ENCODE data around the gene NINJ2. TPM values are rescaled to one million over a fixed set of nuclear protein-coding genes. Genes with fewer than 3 reads are reported as not detected.
A peak's percentile ranks its signal among the peaks of the same experiment; 100 is the strongest.

NINJ2 gene
- polyA plus RNA-seq, 2 donors = 3.3 to 10.9 TPM

DNA sequence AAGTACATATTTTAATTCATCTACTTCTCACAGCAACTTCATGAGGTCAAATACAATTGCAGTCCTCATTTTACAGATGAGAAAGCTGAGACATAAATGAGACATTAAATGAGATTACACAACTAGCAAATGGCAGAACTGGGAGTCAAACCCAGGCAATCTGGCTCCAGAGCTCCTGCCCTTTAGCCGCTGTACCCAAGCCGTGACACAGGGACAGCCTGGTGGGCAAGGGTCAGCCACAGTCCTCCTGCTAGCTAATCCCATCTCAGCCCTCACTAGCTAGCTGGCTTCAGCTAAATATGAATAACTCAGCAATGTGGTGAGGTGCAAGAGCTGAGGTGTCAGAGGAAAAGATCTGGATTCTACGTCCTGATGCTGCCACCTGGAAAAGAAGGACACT is 54.8 kb downstream of the NINJ2 start:
- 91 to 94% methylated on average over 3 of the region's 3 CpGs for WGBS, 2 donors
- no peaks in the 10 kb centered on the region for H3K36me3 ChIP-seq (ENCODE audit: control insufficient read depth in 2 of 2, insufficient read depth in 2 of 2, low read length in 1 of 2)
- H3K27ac ChIP-seq (ENCODE audit: low read depth in 2 of 2, low read length in 1 of 2) = no peak overlapping the region
- no peaks in the 10 kb centered on the region for H3K27me3 ChIP-seq (ENCODE audit: control insufficient read depth in 1 of 2, insufficient read depth in 2 of 2, low read length in 2 of 2)
- H3K4me1 ChIP-seq (ENCODE audit: control insufficient read depth in 2 of 2, insufficient read depth in 2 of 2, low read length in 1 of 2) = peaks cover 3 to 16% of the 10 kb centered on the region in 2 donors
- no peaks in the 10 kb centered on the region for H3K9me3 ChIP-seq (ENCODE audit: control insufficient read depth in 2 of 2, insufficient read depth in 1 of 2, low read depth in 1 of 2, low read length in 1 of 2)
- no peak overlapping the region for H3K4me3 ChIP-seq (ENCODE audit: low read depth in 1 of 2, low read length in 2 of 2)

DNA sequence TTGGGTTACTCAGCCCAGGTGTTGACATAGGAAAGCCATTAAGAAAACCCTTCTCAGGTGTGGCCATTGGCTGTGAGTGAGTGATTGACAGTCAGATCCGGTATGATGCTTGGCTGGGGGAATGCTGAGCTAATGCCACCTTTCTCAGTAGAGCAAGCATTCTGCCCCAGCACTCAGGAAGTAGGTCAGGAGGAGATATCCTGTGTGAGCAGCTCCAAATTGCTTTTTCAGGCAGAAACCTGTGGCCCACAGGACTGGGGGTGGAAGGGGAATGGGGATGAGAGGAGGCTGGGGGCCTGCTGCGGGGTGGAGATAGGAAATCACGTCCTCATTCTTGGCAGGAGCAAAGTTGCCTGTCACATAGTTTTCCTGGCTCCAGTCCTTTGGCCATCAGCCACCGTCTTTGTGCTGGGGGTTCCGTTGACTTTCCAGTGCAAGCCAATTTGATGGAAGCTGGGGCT is 55.7 kb downstream of the NINJ2 start:
- Histone ChIP-seq H3K27me3 (ENCODE audit: control insufficient read depth in 1 of 2, insufficient read depth in 2 of 2, low read length in 2 of 2) (no peaks in the 10 kb centered on the region), H3K9me3 (ENCODE audit: control insufficient read depth in 2 of 2, insufficient read depth in 1 of 2, low read depth in 1 of 2, low read length in 1 of 2) (no peaks in the 10 kb centered on the region), H3K4me3 (ENCODE audit: low read depth in 1 of 2, low read length in 2 of 2) (no peak overlapping the region), H3K36me3 (ENCODE audit: control insufficient read depth in 2 of 2, insufficient read depth in 2 of 2, low read length in 1 of 2) (no peaks in the 10 kb centered on the region), H3K27ac (ENCODE audit: low read depth in 2 of 2, low read length in 1 of 2) (peak overlapping the region; percentile 72 to 80), H3K4me1 (ENCODE audit: control insufficient read depth in 2 of 2, insufficient read depth in 2 of 2, low read length in 1 of 2) (peaks cover 3 to 16% of the 10 kb centered on the region in 2 donors)
- WGBS, 2 donors = 16 to 19% methylated on average over 5 of the region's 5 CpGs

DNA sequence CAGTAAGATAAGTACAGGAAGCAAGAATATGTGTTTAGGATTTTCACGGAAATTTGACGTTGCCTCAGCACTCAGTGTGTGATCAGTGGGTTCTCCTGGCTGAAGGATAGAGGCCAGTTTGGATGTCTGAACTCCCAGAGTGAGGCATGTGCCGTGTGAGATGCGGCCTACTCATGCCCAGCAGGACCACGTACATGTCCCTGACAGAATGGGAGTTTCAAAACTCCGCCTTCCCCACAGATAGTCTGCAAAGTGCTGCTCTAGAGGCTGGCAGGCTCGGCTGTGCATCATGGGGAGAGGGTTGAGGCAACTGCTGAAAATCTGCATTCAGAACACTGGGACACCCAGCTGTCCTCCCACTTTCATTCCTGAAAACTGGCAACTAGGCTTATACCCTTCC is 58.3 kb downstream of the NINJ2 start:
- peaks cover under 1 to 14% of the 10 kb centered on the region in 2 donors for H3K4me1 ChIP-seq (ENCODE audit: control insufficient read depth in 2 of 2, insufficient read depth in 2 of 2, low read length in 1 of 2)
- WGBS, 2 donors = 89 to 93% methylated on average over 7 of the region's 7 CpGs
- H3K27me3 ChIP-seq (ENCODE audit: control insufficient read depth in 1 of 2, insufficient read depth in 2 of 2, low read length in 2 of 2) = no peaks in the 10 kb centered on the region
- H3K27ac ChIP-seq (ENCODE audit: low read depth in 2 of 2, low read length in 1 of 2) = no peak overlapping the region
- no peak overlapping the region for H3K4me3 ChIP-seq (ENCODE audit: low read depth in 1 of 2, low read length in 2 of 2)
- no peaks in the 10 kb centered on the region for H3K36me3 ChIP-seq (ENCODE audit: control insufficient read depth in 2 of 2, insufficient read depth in 2 of 2, low read length in 1 of 2)
- H3K9me3 ChIP-seq (ENCODE audit: control insufficient read depth in 2 of 2, insufficient read depth in 1 of 2, low read depth in 1 of 2, low read length in 1 of 2) = no peaks in the 10 kb centered on the region

DNA sequence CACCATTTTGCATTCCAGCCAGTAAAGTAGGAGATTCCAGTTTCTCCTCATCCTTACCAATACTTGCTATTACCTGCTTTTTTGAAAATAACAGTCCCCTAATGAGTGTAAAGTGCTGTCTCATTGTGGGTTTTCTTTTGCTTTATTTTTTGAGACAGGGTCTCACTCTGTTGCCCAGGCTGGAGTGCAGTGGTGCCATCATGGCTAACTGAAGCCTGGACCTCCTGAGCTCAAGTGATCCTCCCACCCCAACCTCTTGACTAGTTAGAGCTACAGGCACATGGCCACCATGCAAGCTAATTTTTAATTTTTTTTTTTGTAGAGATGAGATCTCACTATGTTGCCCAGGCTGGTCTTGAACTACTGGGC is 60.6 kb downstream of the NINJ2 start:
- Histone ChIP-seq H3K9me3 (ENCODE audit: control insufficient read depth in 2 of 2, insufficient read depth in 1 of 2, low read depth in 1 of 2, low read length in 1 of 2) (no peaks in the 10 kb centered on the region), H3K4me3 (ENCODE audit: low read depth in 1 of 2, low read length in 2 of 2) (no peak overlapping the region), H3K36me3 (ENCODE audit: control insufficient read depth in 2 of 2, insufficient read depth in 2 of 2, low read length in 1 of 2) (no peaks in the 10 kb centered on the region), H3K4me1 (ENCODE audit: control insufficient read depth in 2 of 2, insufficient read depth in 2 of 2, low read length in 1 of 2) (peaks cover 0 to 15% of the 10 kb centered on the region in 2 donors), H3K27ac (ENCODE audit: low read depth in 2 of 2, low read length in 1 of 2) (no peak overlapping the region), H3K27me3 (ENCODE audit: control insufficient read depth in 1 of 2, insufficient read depth in 2 of 2, low read length in 2 of 2) (no peaks in the 10 kb centered on the region)

DNA sequence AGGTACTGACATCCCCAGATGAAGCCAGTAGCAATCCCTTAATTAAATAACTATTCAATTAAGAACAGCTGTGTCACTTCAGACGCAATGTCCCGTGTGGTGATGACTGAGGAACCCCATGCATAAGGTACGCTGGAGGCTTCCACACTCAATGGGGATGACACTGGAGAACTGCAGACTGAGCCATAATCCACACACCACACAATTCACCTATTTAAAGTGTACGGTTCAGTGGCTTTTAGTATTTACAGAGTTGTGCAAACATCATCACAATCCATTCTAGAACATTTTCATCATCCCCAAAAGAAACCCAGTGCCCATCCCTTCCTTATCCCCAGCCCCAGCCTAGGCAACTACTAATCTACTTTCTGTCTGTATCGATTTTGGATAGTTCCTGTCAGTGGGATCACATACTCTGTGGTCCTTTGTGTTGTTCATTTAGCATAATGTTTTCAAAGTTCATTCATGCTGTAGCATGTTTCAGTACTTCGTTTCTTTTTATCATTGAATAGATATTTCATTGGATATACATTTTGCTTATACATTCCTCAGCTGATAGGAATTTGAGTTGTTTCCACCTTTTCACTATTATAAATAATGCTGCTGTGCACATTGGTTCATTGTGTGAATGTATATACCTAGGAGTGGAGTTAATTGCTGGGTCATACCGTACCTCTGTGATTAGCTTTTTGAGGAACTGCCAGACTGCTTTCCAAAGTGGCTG is 61.1 kb downstream of the NINJ2 start:
- peak overlapping the region; percentile 10 to 41 for H3K27ac ChIP-seq (ENCODE audit: low read depth in 2 of 2, low read length in 1 of 2)

DNA sequence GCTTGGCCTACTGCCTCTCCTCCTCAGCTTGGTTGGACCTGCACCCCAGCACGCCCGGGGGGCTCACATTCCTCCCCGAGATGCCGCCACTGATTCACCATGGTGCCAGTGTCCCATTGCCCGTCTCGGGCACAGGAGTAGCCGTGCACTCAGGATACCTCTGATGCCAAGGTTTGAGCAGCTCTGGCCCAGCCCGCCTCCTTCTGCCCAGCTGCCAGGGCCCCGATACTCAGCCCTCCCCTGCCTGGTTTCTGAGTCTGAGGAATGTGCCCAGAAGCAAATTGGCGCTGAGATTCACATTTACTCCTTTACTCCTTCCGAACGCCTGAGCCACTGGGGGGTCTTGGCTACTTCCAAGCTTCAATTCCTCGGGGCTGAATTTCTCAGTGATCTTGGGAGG is 63.5 kb downstream of the NINJ2 start:
- no peak overlapping the region for H3K4me3 ChIP-seq (ENCODE audit: low read depth in 1 of 2, low read length in 2 of 2)
- 59 to 77% methylated on average over 13 of the region's 13 CpGs for WGBS, 2 donors
- H3K4me1 ChIP-seq (ENCODE audit: control insufficient read depth in 2 of 2, insufficient read depth in 2 of 2, low read length in 1 of 2) = peaks cover 0 to 10% of the 10 kb centered on the region in 2 donors
- no peaks in the 10 kb centered on the region for H3K27me3 ChIP-seq (ENCODE audit: control insufficient read depth in 1 of 2, insufficient read depth in 2 of 2, low read length in 2 of 2)
- peak overlapping the region; percentile 8 to 53 for H3K27ac ChIP-seq (ENCODE audit: low read depth in 2 of 2, low read length in 1 of 2)
- H3K36me3 ChIP-seq (ENCODE audit: control insufficient read depth in 2 of 2, insufficient read depth in 2 of 2, low read length in 1 of 2) = no peaks in the 10 kb centered on the region
- H3K9me3 ChIP-seq (ENCODE audit: control insufficient read depth in 2 of 2, insufficient read depth in 1 of 2, low read depth in 1 of 2, low read length in 1 of 2) = no peaks in the 10 kb centered on the region

More for the DNA sequence above, 61.1 kb downstream of the NINJ2 start:
- H3K4me3 ChIP-seq (ENCODE audit: low read depth in 1 of 2, low read length in 2 of 2) = no peak overlapping the region
- H3K27me3 ChIP-seq (ENCODE audit: control insufficient read depth in 1 of 2, insufficient read depth in 2 of 2, low read length in 2 of 2) = no peaks in the 10 kb centered on the region
- 47 to 57% methylated on average over 7 of the region's 7 CpGs for WGBS, 2 donors
- no peaks in the 10 kb centered on the region for H3K36me3 ChIP-seq (ENCODE audit: control insufficient read depth in 2 of 2, insufficient read depth in 2 of 2, low read length in 1 of 2)
- no peaks in the 10 kb centered on the region for H3K9me3 ChIP-seq (ENCODE audit: control insufficient read depth in 2 of 2, insufficient read depth in 1 of 2, low read depth in 1 of 2, low read length in 1 of 2)
- H3K4me1 ChIP-seq (ENCODE audit: control insufficient read depth in 2 of 2, insufficient read depth in 2 of 2, low read length in 1 of 2) = peaks cover 0 to 13% of the 10 kb centered on the region in 2 donors

DNA sequence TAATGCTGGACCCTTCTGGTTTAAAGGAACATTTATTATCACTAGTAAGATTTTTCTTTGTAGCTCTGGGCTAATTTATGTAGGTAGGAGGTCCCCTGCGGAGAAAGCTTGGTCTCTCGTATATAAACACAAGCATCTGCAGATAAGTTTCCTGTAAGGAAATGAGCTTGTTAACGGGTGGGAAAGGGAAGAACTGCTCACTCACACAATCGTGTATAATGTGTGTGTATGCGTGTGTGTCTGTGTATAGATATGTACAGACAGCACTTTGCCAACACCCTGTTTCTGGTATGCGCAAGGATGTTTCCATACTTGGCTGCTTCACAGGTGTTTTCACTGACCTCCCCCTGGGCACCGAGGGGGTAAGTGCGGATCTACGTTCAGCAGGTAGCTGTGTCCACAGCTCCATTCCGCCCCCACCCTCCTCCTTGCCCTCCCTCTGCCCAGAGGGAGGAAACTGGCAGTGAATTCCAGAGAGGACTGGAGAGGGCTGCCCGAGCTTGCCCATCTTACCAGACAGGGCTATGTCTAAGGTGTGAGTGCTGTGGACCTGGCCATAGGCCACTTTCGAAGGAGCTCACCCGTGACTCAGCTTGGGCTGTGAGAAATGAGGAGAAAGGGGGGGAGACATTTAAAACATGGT is 65.2 kb downstream of the NINJ2 start:
- H3K27ac ChIP-seq (ENCODE audit: low read depth in 2 of 2, low read length in 1 of 2) = peak overlapping the region; percentile 18 to 49
- no peaks in the 10 kb centered on the region for H3K36me3 ChIP-seq (ENCODE audit: control insufficient read depth in 2 of 2, insufficient read depth in 2 of 2, low read length in 1 of 2)
- no peak overlapping the region for H3K4me3 ChIP-seq (ENCODE audit: low read depth in 1 of 2, low read length in 2 of 2)
- 30 to 55% methylated on average over 13 of the region's 13 CpGs for WGBS, 2 donors
- H3K4me1 ChIP-seq (ENCODE audit: control insufficient read depth in 2 of 2, insufficient read depth in 2 of 2, low read length in 1 of 2) = peaks cover 0 to 10% of the 10 kb centered on the region in 2 donors
- H3K9me3 ChIP-seq (ENCODE audit: control insufficient read depth in 2 of 2, insufficient read depth in 1 of 2, low read depth in 1 of 2, low read length in 1 of 2) = no peaks in the 10 kb centered on the region
- no peaks in the 10 kb centered on the region for H3K27me3 ChIP-seq (ENCODE audit: control insufficient read depth in 1 of 2, insufficient read depth in 2 of 2, low read length in 2 of 2)

DNA sequence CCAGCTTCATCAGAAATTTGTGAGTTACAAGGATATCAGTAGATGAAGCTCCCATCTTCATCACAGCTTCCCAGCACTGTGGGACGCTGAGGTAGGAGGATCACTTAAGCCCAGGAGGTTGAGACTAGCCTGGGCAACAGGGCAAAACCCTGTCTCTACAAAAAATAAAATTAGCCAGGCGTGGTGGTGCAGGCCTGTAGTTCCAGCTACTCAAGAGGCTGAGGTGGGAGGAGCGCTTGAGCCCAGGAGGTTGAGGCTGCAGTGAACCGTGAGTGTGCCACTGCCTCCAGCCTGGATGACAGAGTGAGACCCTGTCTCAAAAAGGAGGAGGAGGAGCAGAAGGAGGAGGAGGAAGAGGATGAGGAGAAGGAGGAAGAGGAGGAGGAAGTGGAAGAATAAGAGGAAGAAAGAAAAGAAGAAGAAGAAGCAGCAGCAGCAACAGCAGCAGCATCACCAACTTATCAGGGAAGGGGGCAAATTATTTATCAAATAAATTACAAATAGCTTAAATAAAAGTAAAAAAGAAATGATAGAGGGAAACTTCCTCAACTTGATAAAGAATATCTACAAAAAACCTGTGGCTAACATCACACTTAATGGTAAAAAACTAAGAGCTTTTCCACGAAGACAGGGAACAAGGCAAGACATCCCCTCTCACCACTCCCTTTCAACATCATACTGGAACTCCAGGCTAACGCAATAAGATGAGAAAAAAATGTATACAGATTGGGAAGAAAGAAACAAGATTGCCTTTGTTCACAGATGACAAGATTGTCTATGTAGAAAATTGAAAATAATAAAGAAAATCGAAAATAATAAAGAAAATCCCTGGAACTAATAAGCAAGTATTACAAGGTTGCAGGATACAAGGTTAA is 69.6 kb downstream of the NINJ2 start:
- H3K9me3 ChIP-seq (ENCODE audit: control insufficient read depth in 2 of 2, insufficient read depth in 1 of 2, low read depth in 1 of 2, low read length in 1 of 2) = no peaks in the 10 kb centered on the region
- H3K36me3 ChIP-seq (ENCODE audit: control insufficient read depth in 2 of 2, insufficient read depth in 2 of 2, low read length in 1 of 2) = no peaks in the 10 kb centered on the region
- peaks cover 2 to 23% of the 10 kb centered on the region in 2 donors for H3K4me1 ChIP-seq (ENCODE audit: control insufficient read depth in 2 of 2, insufficient read depth in 2 of 2, low read length in 1 of 2)
- H3K27me3 ChIP-seq (ENCODE audit: control insufficient read depth in 1 of 2, insufficient read depth in 2 of 2, low read length in 2 of 2) = no peaks in the 10 kb centered on the region
- WGBS, 2 donors = 86% methylated on average over 7 of the region's 7 CpGs
- no peak overlapping the region for H3K27ac ChIP-seq (ENCODE audit: low read depth in 2 of 2, low read length in 1 of 2)
- no peak overlapping the region for H3K4me3 ChIP-seq (ENCODE audit: low read depth in 1 of 2, low read length in 2 of 2)

DNA sequence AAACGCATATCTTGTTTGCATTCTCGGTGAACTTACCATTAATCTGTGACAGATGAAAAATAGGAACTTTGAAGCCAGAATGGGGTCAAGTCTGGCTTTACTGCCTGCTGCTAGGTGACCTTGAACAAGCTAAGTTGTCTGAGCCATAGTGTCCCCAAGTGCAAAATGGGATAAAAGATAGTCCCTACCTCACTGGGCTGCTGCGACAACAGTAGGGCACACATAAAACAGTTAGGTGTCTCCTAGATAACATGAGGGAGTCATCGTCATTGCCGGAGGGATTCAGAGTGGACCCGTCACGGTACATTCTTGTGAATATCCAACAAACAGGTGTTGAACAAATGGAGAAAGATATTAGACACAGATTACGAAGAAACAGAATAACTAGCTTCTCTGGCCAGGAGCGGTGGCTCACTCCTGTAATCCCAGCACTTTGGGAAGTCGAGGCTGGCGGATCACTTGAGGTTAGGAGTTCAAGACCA is 71.2 kb downstream of the NINJ2 start:
- H3K27ac ChIP-seq (ENCODE audit: low read depth in 2 of 2, low read length in 1 of 2) = no peak overlapping the region
- H3K4me3 ChIP-seq (ENCODE audit: low read depth in 1 of 2, low read length in 2 of 2) = no peak overlapping the region
- H3K9me3 ChIP-seq (ENCODE audit: control insufficient read depth in 2 of 2, insufficient read depth in 1 of 2, low read depth in 1 of 2, low read length in 1 of 2) = no peaks in the 10 kb centered on the region
- H3K4me1 ChIP-seq (ENCODE audit: control insufficient read depth in 2 of 2, insufficient read depth in 2 of 2, low read length in 1 of 2) = peaks cover 2 to 20% of the 10 kb centered on the region in 2 donors
- 75 to 80% methylated on average over 11 of the region's 11 CpGs for WGBS, 2 donors
- H3K36me3 ChIP-seq (ENCODE audit: control insufficient read depth in 2 of 2, insufficient read depth in 2 of 2, low read length in 1 of 2) = no peaks in the 10 kb centered on the region
- H3K27me3 ChIP-seq (ENCODE audit: control insufficient read depth in 1 of 2, insufficient read depth in 2 of 2, low read length in 2 of 2) = no peaks in the 10 kb centered on the region

Measured in esophagus (tissue), 2 donors.